Measurements from ENCODE around the gene ATP8B3. TPM values are rescaled to one million over a fixed set of nuclear protein-coding genes. Genes with fewer than 3 reads are reported as not detected.

ATP8B3 gene
- total and polyA plus RNA-seq, 9 of the 15 experiments (the other 6 are each of a cell fraction or from before 2014, with no cell fraction given), result 1.2 to 12.3 (median 3.8) TPM

- no peak for TF ChIP-seq ZEB2 (IDR thresholded peaks at IDR 0.05)
- no peak for TF ChIP-seq KAT2B (IDR thresholded peaks at IDR 0.05; ENCODE audit: low read depth, low read length)
- TF ChIP-seq, protein P1, sequence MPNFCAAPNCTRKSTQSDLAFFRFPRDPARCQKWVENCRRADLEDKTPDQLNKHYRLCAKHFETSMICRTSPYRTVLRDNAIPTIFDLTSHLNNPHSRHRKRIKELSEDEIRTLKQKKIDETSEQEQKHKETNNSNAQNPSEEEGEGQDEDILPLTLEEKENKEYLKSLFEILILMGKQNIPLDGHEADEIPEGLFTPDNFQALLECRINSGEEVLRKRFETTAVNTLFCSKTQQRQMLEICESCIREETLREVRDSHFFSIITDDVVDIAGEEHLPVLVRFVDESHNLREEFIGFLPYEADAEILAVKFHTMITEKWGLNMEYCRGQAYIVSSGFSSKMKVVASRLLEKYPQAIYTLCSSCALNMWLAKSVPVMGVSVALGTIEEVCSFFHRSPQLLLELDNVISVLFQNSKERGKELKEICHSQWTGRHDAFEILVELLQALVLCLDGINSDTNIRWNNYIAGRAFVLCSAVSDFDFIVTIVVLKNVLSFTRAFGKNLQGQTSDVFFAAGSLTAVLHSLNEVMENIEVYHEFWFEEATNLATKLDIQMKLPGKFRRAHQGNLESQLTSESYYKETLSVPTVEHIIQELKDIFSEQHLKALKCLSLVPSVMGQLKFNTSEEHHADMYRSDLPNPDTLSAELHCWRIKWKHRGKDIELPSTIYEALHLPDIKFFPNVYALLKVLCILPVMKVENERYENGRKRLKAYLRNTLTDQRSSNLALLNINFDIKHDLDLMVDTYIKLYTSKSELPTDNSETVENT (CRISPR knock-in tag; IDR thresholded peaks at IDR 0.05), result no peak
- 0 out of 6 replicates have a peak, but pooled peaks of 1 of the 3 experiments have one; percentile 22 for TF ChIP-seq ZBTB11 (CRISPR knock-in tag; IDR thresholded peaks at IDR 0.05)
- TF ChIP-seq ZBTB7A (IDR thresholded peaks at IDR 0.05; ENCODE audit: borderline replicate concordance, control insufficient read depth, low read depth, low read length), result peak; percentile 73
- TF ChIP-seq HNRNPK (IDR thresholded peaks at IDR 0.05; ENCODE audit: low read depth, low read length, poor library complexity, severe bottlenecking), result no peak
- no peak for TF ChIP-seq BRD9 (IDR thresholded peaks at IDR 0.05; ENCODE audit: low read depth, partially characterized antibody)
- TF ChIP-seq PCBP1 (IDR thresholded peaks at IDR 0.05; ENCODE audit: low read depth, low read length, poor library complexity, severe bottlenecking), result peak; percentile 85
- TF ChIP-seq MTA3 (IDR thresholded peaks at IDR 0.05; ENCODE audit: borderline replicate concordance), result no peak
- TF ChIP-seq TRIM25 (IDR thresholded peaks at IDR 0.05; ENCODE audit: borderline replicate concordance), result no peak
- no peak for TF ChIP-seq EWSR1 (IDR thresholded peaks at IDR 0.05; ENCODE audit: borderline replicate concordance, low read depth, partially characterized antibody)
- peak; percentile 61; the same call in 1 of the 2 replicates for TF ChIP-seq ZNF740 (CRISPR knock-in tag; IDR thresholded peaks at IDR 0.05)
- peak in 1 of 2 experiments; percentile 79; a peak in 2 of 4 replicates for TF ChIP-seq ZNF740 (tag; IDR thresholded peaks at IDR 0.05)
- TF ChIP-seq C11orf30 (IDR thresholded peaks at IDR 0.05; ENCODE audit: low read depth), result no peak
- no peak for TF ChIP-seq CREM (IDR thresholded peaks at IDR 0.05; ENCODE audit: low read depth)
- no peak for TF ChIP-seq ZNF408 (CRISPR knock-in tag; IDR thresholded peaks at IDR 0.05; ENCODE audit: low read depth)
- TF ChIP-seq PTRF (tag; IDR thresholded peaks at IDR 0.05), result no peak
- no peak for TF ChIP-seq ZNF41 (CRISPR knock-in tag; conservative IDR thresholded peaks at IDR 0.05)
Observed at GRCh38 chr19:1811942-1812425, at the start of gene ATP8B3 (continued).
